NT2/D1 (cell line): ENCODE results near the gene TSHR.

Source experiments
- DNase-seq: peaks from one replicate; pipeline ENCODE4 v3.0.0-alpha.2; 2011; ENCODE audit warnings: low read depth, low spot score
- H3K27me3 ChIP-seq: 2 replicates; pipeline ENCODE4 v1.6.0; 2011; ENCODE audit warnings: mild to moderate bottlenecking; ENCODE audit not compliant: insufficient read length, insufficient read depth
- H3K36me3 ChIP-seq: 2 replicates; pipeline ENCODE4 v1.6.1; 2011; ENCODE audit warnings: mild to moderate bottlenecking, low read length, mixed read lengths; ENCODE audit not compliant: insufficient read depth, insufficient read length
- H3K4me1 ChIP-seq: 2 replicates; pipeline ENCODE4 v1.5.1; 2011; ENCODE audit not compliant: insufficient read depth, insufficient read length
- H3K4me3 ChIP-seq: 2 replicates; pipeline ENCODE4 v1.5.1; 2011; ENCODE audit warnings: low read depth; ENCODE audit not compliant: insufficient read length
- H3K9ac ChIP-seq: 2 replicates; pipeline ENCODE4 v1.6.0; 2011; ENCODE audit warnings: low read depth; ENCODE audit not compliant: insufficient read length
- H3K9me3 ChIP-seq: 2 replicates; pipeline ENCODE4 v1.5.1; 2011; ENCODE audit warnings: mild to moderate bottlenecking, low read length; ENCODE audit not compliant: insufficient read depth
- SUZ12 ChIP-seq: IDR thresholded peaks from 2 replicates; pipeline ENCODE4 v1.6.1; 2011; ENCODE audit not compliant: insufficient read length, insufficient read depth; ENCODE audit errors: extremely low read depth
- YY1 ChIP-seq: IDR thresholded peaks from 2 replicates; pipeline ENCODE4 v1.6.1; 2011; ENCODE audit not compliant: insufficient read length, insufficient read depth
- ZNF274 ChIP-seq: IDR thresholded peaks from 2 replicates; pipeline ENCODE4 v1.6.1; 2011; ENCODE audit warnings: mild to moderate bottlenecking, low read depth, low read length

Gene TSHR

GRCh38 chr14:80965037-80965436, 9.6 kb downstream of the TSHR start:
- DNase-seq = no peak
- no peaks in the 10 kb centered on the region for H3K36me3 ChIP-seq
- no peaks in the 10 kb centered on the region for H3K27me3 ChIP-seq
- no peaks in the 10 kb centered on the region for H3K4me1 ChIP-seq
- H3K9me3 ChIP-seq = no peaks in the 10 kb centered on the region
- no peak overlapping the region for H3K4me3 ChIP-seq
- TF ChIP-seq YY1 (no peak), ZNF274 (no peak), SUZ12 (no peak)
- no peak overlapping the region for H3K9ac ChIP-seq

- no peak overlapping the region for H3K4me3 ChIP-seq
- H3K9me3 ChIP-seq = no peaks in the 10 kb centered on the region
- no peaks in the 10 kb centered on the region for H3K36me3 ChIP-seq
- no peak for DNase-seq
- no peaks in the 10 kb centered on the region for H3K27me3 ChIP-seq
- no peak overlapping the region for H3K9ac ChIP-seq
- no peaks in the 10 kb centered on the region for H3K4me1 ChIP-seq
- TF ChIP-seq ZNF274 (no peak), SUZ12 (no peak)
These were observed 18.7 kb downstream of the TSHR start for GRCh38 chr14:80973931-80974641.

- no peak overlapping the region for H3K9ac ChIP-seq
- no peaks in the 10 kb centered on the region for H3K36me3 ChIP-seq
- no peaks in the 10 kb centered on the region for H3K4me1 ChIP-seq
- H3K9me3 ChIP-seq = no peaks in the 10 kb centered on the region
- DNase-seq = no peak
- no peak overlapping the region for H3K4me3 ChIP-seq
- no peak for TF ChIP-seq ZNF274
- TF ChIP-seq YY1 = no peak
- TF ChIP-seq SUZ12 = no peak
- H3K27me3 ChIP-seq = no peaks in the 10 kb centered on the region
These were observed 19.3 kb downstream of the TSHR start for GRCh38 chr14:80974679-80975078.

- Histone ChIP-seq H3K9me3 (no peaks in the 10 kb centered on the region), H3K4me1 (no peaks in the 10 kb centered on the region), H3K4me3 (no peak overlapping the region), H3K27me3 (no peaks in the 10 kb centered on the region), H3K36me3 (no peaks in the 10 kb centered on the region), H3K9ac (no peak overlapping the region)
- DNase-seq = no peak
- TF ChIP-seq SUZ12 = no peak
- no peak for TF ChIP-seq YY1
- no peak for TF ChIP-seq ZNF274
These were observed 21.8 kb downstream of the TSHR start for GRCh38 chr14:80977221-80977620.

GRCh38 chr14:80978403-80978802, 23.0 kb downstream of the TSHR start:
- Histone ChIP-seq H3K36me3 (no peaks in the 10 kb centered on the region), H3K4me3 (no peak overlapping the region), H3K9ac (no peak overlapping the region), H3K9me3 (no peaks in the 10 kb centered on the region), H3K4me1 (no peaks in the 10 kb centered on the region), H3K27me3 (no peaks in the 10 kb centered on the region)
- no peak for DNase-seq
- TF ChIP-seq ZNF274 (no peak), SUZ12 (no peak), YY1 (no peak)

GRCh38 chr14:80979951-80980350, 24.5 kb downstream of the TSHR start:
- no peaks in the 10 kb centered on the region for H3K4me1 ChIP-seq
- no peaks in the 10 kb centered on the region for H3K27me3 ChIP-seq
- DNase-seq = no peak
- no peaks in the 10 kb centered on the region for H3K36me3 ChIP-seq
- H3K4me3 ChIP-seq = no peak overlapping the region
- H3K9ac ChIP-seq = no peak overlapping the region
- H3K9me3 ChIP-seq = no peaks in the 10 kb centered on the region
- TF ChIP-seq SUZ12 (no peak), YY1 (no peak), ZNF274 (no peak)

- no peaks in the 10 kb centered on the region for H3K36me3 ChIP-seq
- no peak overlapping the region for H3K9ac ChIP-seq
- H3K4me3 ChIP-seq = no peak overlapping the region
- DNase-seq = no peak
- H3K4me1 ChIP-seq = no peaks in the 10 kb centered on the region
- TF ChIP-seq YY1 (no peak), ZNF274 (no peak), SUZ12 (no peak)
- no peaks in the 10 kb centered on the region for H3K27me3 ChIP-seq
- no peaks in the 10 kb centered on the region for H3K9me3 ChIP-seq
These were observed 25.7 kb downstream of the TSHR start for GRCh38 chr14:80981156-80981555.

GRCh38 chr14:80981673-80982072, 26.3 kb downstream of the TSHR start:
- Histone ChIP-seq H3K36me3 (no peaks in the 10 kb centered on the region), H3K4me3 (no peak overlapping the region), H3K4me1 (no peaks in the 10 kb centered on the region), H3K9ac (no peak overlapping the region), H3K27me3 (no peaks in the 10 kb centered on the region), H3K9me3 (no peaks in the 10 kb centered on the region)
- DNase-seq = no peak
- TF ChIP-seq SUZ12 (no peak), ZNF274 (no peak)
